ENCODE measurements around the gene ZFAND2A.
"Not testable (repeated sequence)": the region's sequence is repeated elsewhere in the genome, so short reads cannot be mapped to it uniquely, and the experiment has no call there.

ZFAND2A gene

DNA sequence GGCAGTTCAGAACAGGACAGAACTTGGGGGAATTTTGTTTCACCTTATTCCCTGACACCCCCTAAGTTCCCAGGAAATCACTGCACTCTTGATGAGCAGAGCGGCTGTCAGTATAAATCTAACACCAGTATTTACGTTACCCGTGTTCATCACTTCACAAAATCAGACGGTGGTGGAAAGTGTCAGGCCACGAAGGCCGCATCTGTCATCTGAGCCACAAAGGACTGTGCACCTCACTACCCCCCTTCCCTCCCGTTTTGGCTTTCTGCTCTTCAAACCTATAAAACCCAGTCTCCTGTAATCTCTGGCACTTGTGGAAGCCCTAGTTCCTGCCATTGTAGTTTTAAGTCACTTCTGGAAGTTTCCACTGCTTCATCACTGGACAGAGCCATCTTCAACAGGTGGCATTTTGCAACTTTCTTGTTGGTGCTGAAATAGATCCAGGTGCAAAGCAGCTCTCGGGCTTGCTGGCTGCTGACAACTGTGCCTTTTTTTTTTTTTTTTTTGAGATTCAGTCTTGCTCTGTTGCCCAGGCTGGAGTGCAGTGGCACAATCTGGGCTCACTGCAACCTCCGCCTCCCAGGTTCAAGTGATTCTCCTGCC is 9.5 kb downstream of the ZFAND2A start:
- no peak for DNase-seq

DNA sequence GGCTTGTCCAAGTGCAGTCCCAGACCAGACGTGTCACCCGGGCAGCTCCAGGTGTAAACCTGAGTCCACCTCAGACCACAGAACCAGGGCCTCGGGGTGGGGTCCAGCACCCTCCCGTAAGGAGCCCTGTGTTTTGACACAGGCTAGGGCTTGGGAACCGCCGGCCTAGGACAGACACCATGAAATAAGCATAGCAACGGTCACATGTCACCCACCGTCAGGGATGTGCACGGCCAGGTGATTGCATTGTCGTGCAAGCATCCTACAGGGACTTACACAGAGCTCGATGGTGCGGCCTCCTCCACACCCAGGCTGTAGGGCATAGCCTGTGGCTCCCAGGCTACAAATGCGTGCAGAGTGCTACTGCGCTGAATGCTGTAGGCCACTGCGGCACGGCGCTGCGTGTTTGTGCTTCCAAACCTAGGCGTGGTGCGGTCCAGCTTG is 10.6 kb downstream of the ZFAND2A start:
- no peak for DNase-seq

DNA sequence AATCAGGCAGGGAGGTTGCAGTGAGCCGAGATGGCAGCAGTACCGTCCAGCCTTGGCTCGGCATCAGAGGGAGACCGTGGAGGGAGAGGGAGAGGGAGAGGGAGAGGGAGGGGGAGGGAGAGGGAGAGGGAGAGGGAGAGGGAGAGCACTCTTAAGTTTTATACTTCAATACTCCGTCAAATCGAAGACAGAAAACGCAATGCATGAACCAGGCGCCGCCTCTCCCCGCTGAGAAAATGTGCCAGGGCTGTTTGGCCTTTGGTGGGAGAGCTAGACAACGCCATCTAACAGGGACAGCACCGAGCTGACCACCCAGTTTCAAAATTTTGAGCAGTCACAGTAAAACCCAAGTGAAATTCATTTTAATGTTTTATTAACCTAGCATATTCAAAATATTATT is 12.1 kb downstream of the ZFAND2A start:
- DNase-seq = not testable (repeated sequence)

DNA sequence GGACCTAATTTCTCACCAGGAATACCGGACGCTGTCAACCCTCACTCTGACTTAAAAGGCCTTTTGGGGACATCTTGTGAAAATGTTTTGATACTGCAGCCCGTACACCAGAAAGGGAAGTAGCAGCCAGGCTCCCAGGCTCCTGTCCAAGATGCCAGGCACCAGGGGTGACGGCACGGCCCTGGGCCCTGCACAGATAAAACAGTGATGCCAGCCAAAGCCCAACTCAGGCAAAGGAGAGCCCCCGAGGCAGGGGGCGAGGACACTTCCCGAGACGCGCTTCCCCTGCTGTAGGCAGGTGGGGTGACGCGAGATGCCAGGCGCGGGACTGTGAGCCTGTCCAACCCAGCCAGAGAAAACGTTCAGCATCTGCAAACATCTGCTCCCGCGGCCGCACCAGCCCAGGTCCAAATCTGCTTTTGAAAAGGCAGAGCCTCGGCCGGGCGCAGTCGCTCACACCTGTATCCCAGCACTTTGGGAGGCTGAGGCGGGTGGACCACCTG is 15.7 kb downstream of the ZFAND2A start:
- no peak for DNase-seq

- not testable (repeated sequence) for DNase-seq
Observed at GRCh38 chr7:1143031-1143430, 17.0 kb downstream of the ZFAND2A start.

GRCh38 chr7:1142051-1142635 is 17.9 kb downstream of the ZFAND2A start:
- no peak for DNase-seq

GRCh38 chr7:1141651-1142050 is 18.3 kb downstream of the ZFAND2A start:
- DNase-seq = no peak

DNA sequence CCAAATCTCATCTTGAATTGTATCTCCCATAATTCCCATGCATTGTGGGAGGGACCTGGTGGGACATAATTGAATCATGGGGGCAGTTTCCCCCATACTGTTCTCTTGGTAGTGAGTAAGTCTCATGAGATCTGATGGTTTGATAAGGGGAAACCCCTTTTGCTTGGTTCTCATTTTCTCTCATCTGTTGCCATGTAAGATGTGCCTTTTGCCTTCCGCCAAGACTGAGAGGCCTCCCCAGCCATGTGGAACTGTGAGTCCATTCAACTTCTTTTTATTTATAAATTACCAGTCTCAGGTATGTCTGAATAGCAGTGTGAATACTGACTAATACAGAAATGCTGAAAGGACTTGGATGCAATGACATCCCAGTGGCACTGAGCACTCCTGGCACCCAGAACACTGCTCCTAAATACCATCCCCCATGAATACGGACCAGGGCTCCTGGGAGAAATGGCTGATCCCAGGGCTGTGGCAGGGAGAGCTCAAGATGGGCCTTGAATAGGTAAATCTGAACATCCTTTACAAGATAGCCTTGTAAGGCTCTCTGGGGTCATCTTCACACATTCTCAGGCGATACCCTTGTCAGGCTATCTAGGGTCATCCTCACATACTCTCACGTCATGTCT is 19.4 kb downstream of the ZFAND2A start:
- DNase-seq = no peak

DNA sequence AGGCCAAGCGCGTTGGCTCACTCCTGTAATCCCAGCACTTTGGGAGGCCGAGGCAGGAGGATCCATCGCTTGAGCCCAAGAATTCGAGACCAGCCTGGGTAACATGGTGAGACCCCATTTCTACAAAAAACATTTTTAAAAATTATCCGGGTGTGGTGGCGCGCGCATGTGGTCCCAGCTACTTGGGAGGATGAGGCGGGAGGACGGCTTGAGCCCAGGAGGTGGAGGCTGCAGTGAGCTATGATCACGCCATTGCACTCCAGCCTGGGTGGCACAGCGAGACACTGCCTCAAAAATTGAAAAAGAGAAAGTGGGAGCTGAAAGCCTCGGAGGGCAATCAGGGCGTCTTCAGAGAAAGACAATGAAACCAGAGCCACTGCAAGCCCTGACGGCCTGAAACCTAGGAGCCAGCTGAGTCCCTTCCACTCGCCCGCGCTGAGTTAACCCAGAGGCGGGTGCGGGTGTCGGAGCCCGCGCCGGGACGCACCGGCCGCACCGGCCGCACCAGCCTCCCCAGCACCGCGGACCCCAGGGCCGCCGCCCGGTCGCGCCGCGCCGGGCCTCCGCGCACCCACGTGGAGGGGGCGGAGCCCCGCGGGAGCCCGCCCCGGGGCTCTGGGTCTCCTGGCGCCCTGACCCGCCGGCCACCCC is 22.4 kb downstream of the ZFAND2A start:
- no peak for DNase-seq

- DNase-seq = no peak
Observed at GRCh38 chr7:1136841-1137516, 23.0 kb downstream of the ZFAND2A start.

DNA sequence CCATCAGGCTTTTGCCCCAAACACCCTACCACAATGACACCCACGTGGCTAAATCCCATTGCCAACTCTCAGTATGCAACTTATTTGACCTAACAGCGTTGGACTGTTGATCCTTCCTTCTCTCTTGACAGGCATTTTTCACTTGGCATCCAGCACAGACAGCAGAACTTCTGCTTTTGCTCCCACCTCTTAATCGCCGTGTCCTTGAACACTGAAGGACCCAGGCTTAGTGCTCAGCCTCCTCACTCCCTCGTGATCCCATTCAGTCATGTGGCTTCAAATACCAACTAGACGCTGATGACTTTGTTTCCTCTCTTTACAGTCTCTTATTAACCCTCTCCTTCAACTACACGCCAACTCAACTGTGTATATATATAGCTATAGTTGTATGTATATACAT is 25.0 kb downstream of the ZFAND2A start:
- no peak for DNase-seq

GRCh38 chr7:1131471-1132265 is 28.3 kb downstream of the ZFAND2A start:
- DNase-seq = no peak

GRCh38 chr7:1130021-1130990 is 29.7 kb downstream of the ZFAND2A start:
- no peak for DNase-seq

DNA sequence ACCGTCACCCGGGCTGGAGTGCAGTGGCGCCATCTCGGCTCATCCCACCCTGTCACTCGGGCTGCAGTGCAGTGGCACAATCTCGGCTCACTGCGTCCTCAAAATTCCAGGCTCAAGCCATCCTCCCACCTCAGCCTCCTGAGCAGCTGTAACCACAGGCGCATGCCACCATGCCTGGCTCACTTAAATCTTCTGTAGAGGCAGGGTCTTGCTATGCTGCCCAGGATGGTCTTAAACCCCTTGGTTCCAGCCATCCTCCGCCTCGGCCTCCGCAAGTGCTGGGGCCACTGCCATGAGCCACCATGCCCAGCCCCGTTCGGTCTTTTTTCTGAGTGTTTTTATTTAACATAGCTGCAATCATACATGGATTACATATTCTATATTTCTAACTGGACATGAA is 30.6 kb downstream of the ZFAND2A start:
- no peak for DNase-seq

DNA sequence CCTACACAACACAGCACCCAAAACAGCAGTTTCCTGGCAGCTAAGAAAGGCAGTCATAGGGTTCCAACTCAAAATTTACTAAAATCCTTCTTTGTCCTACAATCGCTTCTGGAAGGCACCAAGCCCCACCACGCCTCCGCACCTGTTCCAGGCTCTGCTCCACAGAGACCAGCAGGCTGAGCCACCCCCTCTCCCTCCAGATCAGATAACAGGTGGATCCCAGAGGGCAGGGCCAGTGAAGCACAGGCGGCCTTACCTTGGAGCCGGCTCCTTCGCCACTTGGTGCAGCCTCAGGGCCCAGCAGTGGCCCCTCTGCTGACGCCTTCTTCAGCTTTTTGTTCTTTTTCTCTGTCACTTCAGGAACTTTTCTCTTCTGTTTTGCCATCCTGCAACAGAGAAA is 33.0 kb downstream of the ZFAND2A start:
- DNase-seq = no peak

DNA sequence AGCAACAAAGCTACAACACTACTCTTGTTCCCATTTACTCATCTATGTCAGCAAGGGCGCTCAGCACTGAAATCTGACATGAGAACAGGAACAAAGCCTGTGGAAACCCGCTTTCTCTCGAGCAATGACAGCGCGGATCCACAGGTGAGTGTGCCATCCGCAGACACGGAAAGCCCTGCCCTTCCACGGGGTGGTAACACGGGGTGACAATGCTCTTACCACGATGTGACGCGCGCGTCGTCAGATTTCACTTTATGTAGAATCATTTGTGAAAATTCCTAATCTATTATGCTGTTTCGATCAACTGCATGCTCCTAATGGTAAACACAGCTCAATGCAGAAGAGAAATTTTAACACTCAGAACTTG is 34.4 kb downstream of the ZFAND2A start:
- DNase-seq = no peak

GRCh38 chr7:1124816-1125602 is 35.0 kb downstream of the ZFAND2A start:
- DNase-seq = no peak

- no peak for DNase-seq
Observed at GRCh38 chr7:1124164-1124563, 35.8 kb downstream of the ZFAND2A start.

DNA sequence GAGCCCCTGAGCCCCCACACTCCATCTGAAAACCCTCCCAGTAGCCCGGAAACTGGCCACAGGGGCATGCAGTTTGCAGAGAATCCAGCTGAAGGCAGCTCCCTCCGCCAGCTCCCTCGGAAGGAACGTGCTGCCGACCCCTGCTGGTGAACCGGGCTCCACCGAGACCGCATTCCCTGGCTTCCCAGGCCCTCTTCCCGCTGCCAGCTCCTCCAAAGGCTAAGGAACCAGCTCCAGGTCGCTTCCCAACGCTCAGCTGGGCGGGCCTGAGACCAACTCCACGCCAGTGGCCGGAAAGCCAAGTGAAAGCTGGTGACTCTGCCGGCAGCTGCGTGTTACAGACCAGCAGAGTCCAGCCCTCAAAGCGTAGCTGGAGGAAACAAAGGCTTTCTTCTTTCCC is 36.3 kb downstream of the ZFAND2A start:
- no peak for DNase-seq

DNA sequence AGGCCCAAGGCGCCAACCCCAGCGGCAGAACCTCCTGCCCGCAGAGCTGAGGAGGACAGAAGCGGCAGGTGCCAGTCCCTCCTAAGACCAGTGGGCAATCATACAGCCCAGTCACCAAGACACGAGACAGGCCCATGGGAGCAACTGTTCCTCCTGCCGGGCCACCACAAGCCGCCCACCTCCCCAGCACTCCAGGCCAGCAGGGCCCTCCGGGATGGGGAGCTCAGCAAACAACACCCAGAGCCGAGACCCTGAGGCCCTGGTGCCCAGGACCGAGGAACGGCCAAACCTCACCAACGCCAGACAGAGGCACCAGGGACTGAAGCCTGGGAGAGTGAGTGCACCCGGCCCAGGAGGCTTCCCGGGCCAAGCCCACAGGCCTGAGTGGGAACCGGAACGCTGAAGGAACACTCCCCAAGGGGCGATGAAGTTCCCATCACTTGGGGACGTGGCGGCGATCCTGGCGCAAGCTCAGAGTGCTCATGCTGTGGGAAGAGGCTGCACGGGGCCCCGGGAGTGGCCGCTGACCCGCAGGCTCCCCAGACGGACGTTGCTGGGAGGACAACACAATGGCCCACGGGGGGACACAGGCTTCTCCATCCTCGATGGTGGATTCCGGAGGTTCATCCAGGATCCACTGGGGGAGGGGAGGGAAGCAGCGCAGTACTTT is 37.0 kb downstream of the ZFAND2A start:
- DNase-seq = no peak
